Naive thymus-derived CD4-positive, alpha-beta T cell (primary cell): ENCODE results near the gene UNC13C. TPM values are rescaled to one million over a fixed set of nuclear protein-coding genes. Genes with fewer than 3 reads are reported as not detected.

Experiments
- ATAC-seq: fragments of 150-1000 bp; cut with Tn5 transposase; 2 replicates; pipeline ENCODE4 v1.10.0; 2021; ENCODE audit warnings: mild to moderate bottlenecking, moderate library complexity
- CTCF ChIA-PET: fragments of 350-600 bp; sonication (Branson Sonifier 250); formaldehyde crosslinking; loops from one replicate; lab custom pipeline; 2021; ENCODE audit warnings: antibody characterized with exemption; lab: Charles Lee
- POLR2A ChIA-PET: fragments of 350-600 bp; sonication (Branson Sonifier 250); formaldehyde crosslinking; loops from one replicate; lab custom pipeline; 2021; ENCODE audit warnings: antibody characterized with exemption, inconsistent platforms; lab: Charles Lee
- DNase-seq, 9 donors: peaks; one replicate each; pipeline versions ENCODE4 v3.0.0 to v3.0.0-alpha.2; 2020 to 2022; ENCODE audit warnings: mixed read lengths in 1 of 9
- H3K27ac ChIP-seq: one replicate; pipeline ENCODE4 v1.7.0; 2013; ENCODE audit warnings: mild to moderate bottlenecking, low read depth, low read length, moderate library complexity
- H3K27me3 ChIP-seq, 2 donors: one replicate each; pipeline ENCODE4 v1.7.0; 2013; ENCODE audit warnings: low read length in 2 of 2, mild to moderate bottlenecking in 2 of 2, moderate library complexity in 2 of 2; ENCODE audit not compliant: control insufficient read depth in 2 of 2, insufficient read depth in 2 of 2
- H3K36me3 ChIP-seq, 3 experiments: 1 replicate in 2 of 3; 2 replicates in 1 of 3; pipeline ENCODE4 v1.7.0; 2013; ENCODE audit warnings: low read length in 3 of 3, mild to moderate bottlenecking in 3 of 3, moderate library complexity in 1 of 3; ENCODE audit not compliant: insufficient read depth in 3 of 3, control insufficient read depth in 2 of 3
- H3K4me1 ChIP-seq, 2 donors: one replicate each; pipeline ENCODE4 v1.7.0; 2013; ENCODE audit warnings: low read length in 2 of 2, mild to moderate bottlenecking in 2 of 2, moderate library complexity in 1 of 2; ENCODE audit not compliant: control insufficient read depth in 2 of 2, insufficient read depth in 2 of 2
- H3K4me3 ChIP-seq: 2 replicates; pipeline ENCODE4 v1.7.0; 2013; ENCODE audit warnings: mild to moderate bottlenecking, low read length
- H3K9me3 ChIP-seq, 3 experiments: 1 replicate in 2 of 3; 2 replicates in 1 of 3; pipeline ENCODE4 v1.7.0; 2013; ENCODE audit warnings: low read length in 3 of 3; ENCODE audit not compliant: control insufficient read depth in 2 of 3
- H3K27ac Mint-ChIP-seq, 9 donors: one replicate each; pipeline ENCODE4 v1.8.0; 2020 to 2022; ENCODE audit warnings: mixed read lengths in 9 of 9, mild to moderate bottlenecking in 8 of 9, moderate library complexity in 5 of 9, inconsistent platforms in 2 of 9
- H3K27me3 Mint-ChIP-seq, 5 donors: one replicate each; pipeline ENCODE4 v1.8.0; 2021 to 2022; ENCODE audit warnings: mixed read lengths in 5 of 5, mild to moderate bottlenecking in 1 of 5
- H3K36me3 Mint-ChIP-seq, 5 donors: one replicate each; pipeline ENCODE4 v1.8.0; 2020 to 2022; ENCODE audit warnings: mixed read lengths in 5 of 5, mild to moderate bottlenecking in 3 of 5, inconsistent platforms in 1 of 5
- H3K4me1 Mint-ChIP-seq, 7 donors: one replicate each; pipeline ENCODE4 v1.8.0; 2020 to 2022; ENCODE audit warnings: mixed read lengths in 7 of 7, mild to moderate bottlenecking in 3 of 7, inconsistent platforms in 1 of 7
- H3K4me3 Mint-ChIP-seq, 10 donors: one replicate each; pipeline ENCODE4 v1.8.0; 2020 to 2022; ENCODE audit warnings: mild to moderate bottlenecking in 10 of 10, mixed read lengths in 10 of 10, moderate library complexity in 6 of 10, inconsistent platforms in 2 of 10
- H3K9me3 Mint-ChIP-seq, 11 donors: one replicate each; pipeline ENCODE4 v1.8.0; 2020 to 2022; ENCODE audit warnings: mixed read lengths in 11 of 11, mild to moderate bottlenecking in 4 of 11, inconsistent platforms in 1 of 11, moderate library complexity in 1 of 11
- intact Hi-C, 2 donors: fragments of 100-400 bp; cut with micrococcal nuclease; formaldehyde crosslinking; loops; one replicate each; pipeline ENCODE4 v1.15.1; 2023
- polyA plus RNA-seq, 2 donors: library from polyadenylated mRNA; unstranded; fragments of 300-500 nt; fragmentation: Illumina TruSeq; gene quantifications; one replicate each; pipeline ENCODE4 v1.2.3, GENCODE V29; 2021
- total RNA-seq, 6 experiments: library from RNA in 5 of 6; stranded (reverse) in 5 of 6; gene quantifications; 1 replicate in 5 of 6; 2 replicates in 1 of 6; pipeline ENCODE4 v1.2.3 and lab custom pipeline; 2021 to 2026

The UNC13C gene
- total and polyA plus RNA-seq, 7 experiments from 2014 or later: not detected

- DNase-seq: no peak
- H3K27me3 ChIP-seq: no peaks in the 10 kb centered on the region
- ATAC-seq: no peak
- no peaks in the 10 kb centered on the region for H3K4me1 ChIP-seq
- Mint-ChIP-seq H3K27ac (no peak overlapping the region), H3K36me3 (no peaks in the 10 kb centered on the region), H3K9me3 (peaks cover 0 to 4% (median 0%) of the 10 kb centered on the region in 11 donors), H3K4me3 (no peak overlapping the region), H3K4me1 (peaks cover 8 to 28% (median 22%) of the 10 kb centered on the region in 7 donors), H3K27me3 (peaks cover 0 to 1% (median 0%) of the 10 kb centered on the region in 5 donors)
- H3K36me3 ChIP-seq: no peaks in the 10 kb centered on the region
- no peaks in the 10 kb centered on the region for H3K9me3 ChIP-seq
- H3K27ac ChIP-seq: no peak overlapping the region
- ChIA-PET CTCF (no interaction called here), POLR2A (no interaction called here)
- intact Hi-C loops: no loop called here
- H3K4me3 ChIP-seq: no peak overlapping the region
Observed at GRCh38 chr15:54520616-54521015, 542.4 kb downstream of the UNC13C start.

- Mint-ChIP-seq H3K4me3 (no peak overlapping the region), H3K4me1 (peaks cover 8 to 28% (median 22%) of the 10 kb centered on the region in 7 donors), H3K9me3 (peaks cover 0 to 4% (median 0%) of the 10 kb centered on the region in 11 donors), H3K27me3 (no peaks in the 10 kb centered on the region), H3K27ac (no peak overlapping the region), H3K36me3 (no peaks in the 10 kb centered on the region)
- H3K4me3 ChIP-seq: no peak overlapping the region
- DNase-seq (no peak), ATAC-seq (no peak)
- intact Hi-C loops: no loop called here
- no peak overlapping the region for H3K27ac ChIP-seq
- ChIA-PET CTCF (no interaction called here), POLR2A (no interaction called here)
- H3K4me1 ChIP-seq: no peaks in the 10 kb centered on the region
- H3K36me3 ChIP-seq: no peaks in the 10 kb centered on the region
- H3K9me3 ChIP-seq: no peaks in the 10 kb centered on the region
- H3K27me3 ChIP-seq: no peaks in the 10 kb centered on the region
Observed at GRCh38 chr15:54521206-54521605, 543.0 kb downstream of the UNC13C start.

- intact Hi-C loops: no loop called here
- Histone ChIP-seq H3K9me3 (no peaks in the 10 kb centered on the region), H3K27me3 (no peaks in the 10 kb centered on the region), H3K4me1 (no peaks in the 10 kb centered on the region), H3K36me3 (no peaks in the 10 kb centered on the region), H3K27ac (no peak overlapping the region), H3K4me3 (no peak overlapping the region)
- DNase-seq (no peak), ATAC-seq (no peak)
- POLR2A ChIA-PET: no interaction called here
- Mint-ChIP-seq H3K4me1 (no peaks in the 10 kb centered on the region), H3K9me3 (no peaks in the 10 kb centered on the region), H3K27me3 (peaks cover 0 to 17% (median 0%) of the 10 kb centered on the region in 5 donors), H3K4me3 (no peak overlapping the region), H3K36me3 (no peaks in the 10 kb centered on the region), H3K27ac (no peak overlapping the region)
- CTCF ChIA-PET: no interaction called here
Observed at GRCh38 chr15:54528021-54528420, 549.8 kb downstream of the UNC13C start.

- no peaks in the 10 kb centered on the region for H3K27me3 ChIP-seq
- POLR2A ChIA-PET: no interaction called here
- ATAC-seq (no peak), DNase-seq (no peak)
- Mint-ChIP-seq H3K4me3 (no peak overlapping the region), H3K4me1 (no peaks in the 10 kb centered on the region), H3K36me3 (peaks cover 0 to 3% (median 0%) of the 10 kb centered on the region in 5 donors), H3K27ac (no peak overlapping the region), H3K27me3 (peaks cover 0 to 6% (median 0%) of the 10 kb centered on the region in 5 donors), H3K9me3 (peaks cover 0 to 48% (median 12%) of the 10 kb centered on the region in 11 donors)
- no peak overlapping the region for H3K4me3 ChIP-seq
- H3K36me3 ChIP-seq: no peaks in the 10 kb centered on the region
- intact Hi-C loops: no loop called here
- no peaks in the 10 kb centered on the region for H3K4me1 ChIP-seq
- no peak overlapping the region for H3K27ac ChIP-seq
- no peaks in the 10 kb centered on the region for H3K9me3 ChIP-seq
- CTCF ChIA-PET: no interaction called here
Observed at GRCh38 chr15:54540721-54541120, 562.5 kb downstream of the UNC13C start.

GRCh38 chr15:54547491-54547890, 569.2 kb downstream of the UNC13C start:
- Mint-ChIP-seq H3K27ac (no peak overlapping the region), H3K4me3 (no peak overlapping the region), H3K27me3 (peaks cover 0 to 6% (median 0%) of the 10 kb centered on the region in 5 donors), H3K4me1 (no peaks in the 10 kb centered on the region), H3K9me3 (peaks cover 0 to 27% (median 7%) of the 10 kb centered on the region in 11 donors), H3K36me3 (no peaks in the 10 kb centered on the region)
- ATAC-seq (no peak), DNase-seq (no peak)
- ChIA-PET CTCF (no interaction called here), POLR2A (no interaction called here)
- intact Hi-C loops: no loop called here
- H3K27me3 ChIP-seq: no peaks in the 10 kb centered on the region
- no peak overlapping the region for H3K4me3 ChIP-seq
- no peaks in the 10 kb centered on the region for H3K36me3 ChIP-seq
- no peak overlapping the region for H3K27ac ChIP-seq
- H3K4me1 ChIP-seq: no peaks in the 10 kb centered on the region
- no peaks in the 10 kb centered on the region for H3K9me3 ChIP-seq

GRCh38 chr15:54550954-54551353, 572.7 kb downstream of the UNC13C start:
- ATAC-seq (no peak), DNase-seq (no peak)
- Mint-ChIP-seq H3K27me3 (peaks cover 0 to 7% (median 0%) of the 10 kb centered on the region in 5 donors), H3K9me3 (peaks cover 0 to 2% (median 0%) of the 10 kb centered on the region in 11 donors), H3K4me1 (no peaks in the 10 kb centered on the region), H3K4me3 (no peak overlapping the region), H3K27ac (no peak overlapping the region), H3K36me3 (no peaks in the 10 kb centered on the region)
- no peak overlapping the region for H3K27ac ChIP-seq
- no peaks in the 10 kb centered on the region for H3K4me1 ChIP-seq
- intact Hi-C loops: no loop called here
- H3K36me3 ChIP-seq: no peaks in the 10 kb centered on the region
- ChIA-PET POLR2A (no interaction called here), CTCF (no interaction called here)
- H3K9me3 ChIP-seq: no peaks in the 10 kb centered on the region
- H3K27me3 ChIP-seq: no peaks in the 10 kb centered on the region
- H3K4me3 ChIP-seq: no peak overlapping the region

GRCh38 chr15:54556231-54556630, 578.0 kb downstream of the UNC13C start:
- Histone ChIP-seq H3K9me3 (no peaks in the 10 kb centered on the region), H3K4me3 (no peak overlapping the region), H3K36me3 (no peaks in the 10 kb centered on the region), H3K4me1 (no peaks in the 10 kb centered on the region), H3K27me3 (no peaks in the 10 kb centered on the region), H3K27ac (no peak overlapping the region)
- ATAC-seq (no peak), DNase-seq (no peak)
- Mint-ChIP-seq H3K4me3 (no peak overlapping the region), H3K27me3 (peaks cover 0 to 17% (median 6%) of the 10 kb centered on the region in 5 donors), H3K9me3 (peaks cover 0 to 5% (median 0%) of the 10 kb centered on the region in 11 donors), H3K4me1 (no peaks in the 10 kb centered on the region), H3K27ac (no peak overlapping the region), H3K36me3 (no peaks in the 10 kb centered on the region)
- intact Hi-C loops: no loop called here
- CTCF ChIA-PET: no interaction called here
- POLR2A ChIA-PET: no interaction called here
